Astrocyte of the hippocampus (primary cell): ENCODE data around the gene RPL9.
"Not testable (repeated sequence)": the region's sequence is repeated elsewhere in the genome, so short reads cannot be mapped to it uniquely, and the experiment has no call there.

Experiments used
- DNase-seq: peaks from one replicate; pipeline ENCODE4 v3.0.0; 2011; ENCODE audit warnings: low read depth, low spot score

The RPL9 gene

GRCh38 chr4:39458505-39459300 lies at the start of gene RPL9, which contains the start of gene LIAS:
Gene RPL9, minus strand, starts transcription at chr4:39458922. Its CDS starts 483 bp downstream, at chr4:39458439.
Gene LIAS, plus strand, starts transcription at chr4:39459056. Its CDS starts 62 bp downstream, at chr4:39459118.
- peak; percentile 99 for DNase-seq

GRCh38 chr4:39505581-39505980 lies 46.9 kb upstream of the RPL9 start:
- DNase-seq = no peak

- DNase-seq = no peak
Observed at GRCh38 chr4:39504538-39504937, 45.8 kb upstream of the RPL9 start.

GRCh38 chr4:39502664-39503035 lies 43.9 kb upstream of the RPL9 start:
- DNase-seq = not testable (repeated sequence)

- peak; percentile 63 for DNase-seq
Observed at GRCh38 chr4:39502019-39502663, 43.4 kb upstream of the RPL9 start.

GRCh38 chr4:39498727-39499020 lies 40.0 kb upstream of the RPL9 start:
- no peak for DNase-seq

GRCh38 chr4:39497909-39498726 lies 39.4 kb upstream of the RPL9 start:
- no peak for DNase-seq

- peak; percentile 3 for DNase-seq
Observed at GRCh38 chr4:39495446-39496213, 36.9 kb upstream of the RPL9 start.

GRCh38 chr4:39494354-39494753 lies 35.6 kb upstream of the RPL9 start:
- no peak for DNase-seq

- DNase-seq = no peak
Observed at GRCh38 chr4:39490322-39490721, 31.6 kb upstream of the RPL9 start.

GRCh38 chr4:39486221-39486804 lies 27.6 kb upstream of the RPL9 start:
- no peak for DNase-seq

GRCh38 chr4:39484582-39485272 lies 26.0 kb upstream of the RPL9 start:
- no peak for DNase-seq

GRCh38 chr4:39480902-39481695 lies 22.4 kb upstream of the RPL9 start:
- DNase-seq = no peak

- DNase-seq = no peak
Observed at GRCh38 chr4:39480251-39480650, 21.5 kb upstream of the RPL9 start.

GRCh38 chr4:39476187-39476895 lies 17.6 kb upstream of the RPL9 start:
- no peak for DNase-seq

GRCh38 chr4:39472396-39472795 lies 13.7 kb upstream of the RPL9 start:
- DNase-seq = no peak

GRCh38 chr4:39470402-39470801 lies 11.7 kb upstream of the RPL9 start:
- DNase-seq = no peak

- peak; percentile 90 for DNase-seq
Observed at GRCh38 chr4:39469429-39470077, 10.8 kb upstream of the RPL9 start.

- no peak for DNase-seq
Observed at GRCh38 chr4:39467464-39467863, 8.7 kb upstream of the RPL9 start.
